ENCODE results near the gene DGUOK. TPM values are rescaled to one million over a fixed set of nuclear protein-coding genes. Genes with fewer than 3 reads are reported as not detected.

The DGUOK gene
- total RNA-seq, 2 experiments from 2014 or later = 112 to 115 TPM

DNA sequence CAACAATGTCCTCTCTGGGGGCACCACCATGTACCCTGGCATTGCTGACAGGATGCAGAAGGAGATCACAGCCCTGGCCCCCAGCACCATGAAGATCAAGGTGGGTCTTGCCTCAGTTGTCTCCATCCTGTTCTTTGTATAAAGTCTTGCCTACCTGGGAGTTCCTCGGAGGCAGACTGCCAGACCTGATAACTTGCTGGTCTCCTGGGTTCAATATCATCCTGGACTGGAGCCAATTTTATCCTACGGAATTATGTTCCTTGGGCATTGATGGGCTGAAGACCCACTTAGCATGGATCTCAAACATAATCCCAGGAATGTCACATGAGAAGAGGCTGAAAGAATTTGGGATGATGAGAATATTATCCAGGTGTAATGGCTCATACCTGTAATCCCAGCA lies 10.0 kb upstream of the DGUOK start:
- H3K4me1 Mint-ChIP-seq (ENCODE audit: low read depth) = no peaks in the 10 kb centered on the region
- no peaks in the 10 kb centered on the region for H3K36me3 Mint-ChIP-seq (ENCODE audit: low read depth)
- no peaks in the 10 kb centered on the region for H3K27me3 Mint-ChIP-seq (ENCODE audit: low read depth)
- DNase-seq = no peak
- CTCF ChIA-PET = interaction anchor here (1.6 to 2.8 kb wide), 2 partner anchors 9 to 71 kb away, joined by 3 to 8 read pairs; no protein-coding TSS in a partner anchor
- no peak overlapping the region for H3K27ac Mint-ChIP-seq
- no peaks in the 10 kb centered on the region for H3K9me3 Mint-ChIP-seq
- intact Hi-C loops (cut with micrococcal nuclease) = no loop called here
- H3K4me3 Mint-ChIP-seq = no peak overlapping the region

DNA sequence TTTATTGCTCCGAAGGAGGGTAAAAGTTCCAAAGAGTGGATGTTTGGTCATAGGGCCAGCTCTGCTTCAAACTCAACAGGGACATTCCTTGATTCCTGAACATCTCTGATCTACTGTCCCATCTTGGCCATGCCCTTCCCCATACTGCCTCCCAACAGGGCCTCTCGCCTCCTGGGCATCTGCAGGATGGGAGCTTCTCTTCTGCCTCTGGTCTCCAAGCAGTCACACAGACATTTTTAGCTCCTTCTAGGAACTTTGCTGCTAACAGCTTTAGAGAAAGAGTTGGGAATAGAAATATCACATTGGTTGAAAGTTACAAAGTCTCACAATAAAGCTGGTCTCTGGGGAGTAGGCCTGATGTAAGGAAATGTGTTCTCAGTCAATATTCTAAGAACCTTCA lies 9.4 kb upstream of the DGUOK start:
- H3K9me3 Mint-ChIP-seq = no peaks in the 10 kb centered on the region
- CTCF ChIA-PET = interaction anchor here (1.6 to 2.8 kb wide), 2 partner anchors 9 to 71 kb away, joined by 3 to 8 read pairs; no protein-coding TSS in a partner anchor
- H3K27ac Mint-ChIP-seq = no peak overlapping the region
- no peaks in the 10 kb centered on the region for H3K36me3 Mint-ChIP-seq (ENCODE audit: low read depth)
- H3K4me1 Mint-ChIP-seq (ENCODE audit: low read depth) = no peaks in the 10 kb centered on the region
- intact Hi-C loops (cut with micrococcal nuclease) = no loop called here
- DNase-seq = no peak
- no peak overlapping the region for H3K4me3 Mint-ChIP-seq
- H3K27me3 Mint-ChIP-seq (ENCODE audit: low read depth) = no peaks in the 10 kb centered on the region

DNA sequence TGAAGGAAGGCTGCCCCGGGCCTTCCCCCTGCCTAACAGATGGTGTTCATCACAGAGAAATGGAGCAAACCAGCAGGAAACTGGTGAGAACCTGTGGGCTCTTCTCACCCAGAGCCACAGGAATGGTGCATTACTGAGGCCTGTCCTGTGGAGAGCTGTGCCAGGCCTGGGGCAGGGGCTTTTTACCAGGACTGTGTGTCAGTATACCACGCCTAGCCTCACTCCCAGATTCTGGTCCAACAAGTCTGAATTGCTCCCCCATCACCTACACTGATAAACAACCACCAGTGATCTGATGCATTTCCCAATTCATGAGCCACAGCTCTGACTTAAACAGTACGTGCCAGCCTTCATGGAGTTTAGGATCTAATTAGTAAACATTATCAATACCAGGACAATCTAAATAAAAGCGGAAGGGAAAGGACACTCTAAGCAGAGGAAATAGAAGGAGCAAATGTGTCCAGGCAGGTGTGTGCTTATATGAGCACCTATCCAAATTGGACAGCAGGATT lies 8.9 kb upstream of the DGUOK start:
- Mint-ChIP-seq H3K36me3 (ENCODE audit: low read depth) (no peaks in the 10 kb centered on the region), H3K4me1 (ENCODE audit: low read depth) (no peaks in the 10 kb centered on the region), H3K9me3 (no peaks in the 10 kb centered on the region), H3K4me3 (no peak overlapping the region), H3K27me3 (ENCODE audit: low read depth) (no peaks in the 10 kb centered on the region), H3K27ac (no peak overlapping the region)
- CTCF ChIA-PET = interaction anchor here (1.6 to 2.8 kb wide), 2 partner anchors 10 to 70 kb away, joined by 3 to 8 read pairs; no protein-coding TSS in a partner anchor
- intact Hi-C loops (cut with micrococcal nuclease) = no loop called here
- DNase-seq = no peak

GRCh38 chr2:73918856-73919255 lies 7.8 kb upstream of the DGUOK start:
- CTCF ChIA-PET = interaction anchor here (1.2 kb wide), 1 partner anchor 95 kb away, joined by 4 read pairs; no protein-coding TSS in a partner anchor

GRCh38 chr2:73919596-73920228 lies 7.0 kb upstream of the DGUOK start:
- H3K4me3 Mint-ChIP-seq = no peak overlapping the region
- DNase-seq = no peak
- no peaks in the 10 kb centered on the region for H3K36me3 Mint-ChIP-seq (ENCODE audit: low read depth)
- no peaks in the 10 kb centered on the region for H3K9me3 Mint-ChIP-seq
- no peak overlapping the region for H3K27ac Mint-ChIP-seq
- intact Hi-C loops (cut with micrococcal nuclease) = no loop called here
- no peaks in the 10 kb centered on the region for H3K4me1 Mint-ChIP-seq (ENCODE audit: low read depth)
- no peaks in the 10 kb centered on the region for H3K27me3 Mint-ChIP-seq (ENCODE audit: low read depth)
- CTCF ChIA-PET = no interaction called here

More at GRCh38 chr2:73918856-73919255, 7.8 kb upstream of the DGUOK start:
- intact Hi-C loops (cut with micrococcal nuclease) = no loop called here
- no peaks in the 10 kb centered on the region for H3K9me3 Mint-ChIP-seq
- no peak overlapping the region for H3K27ac Mint-ChIP-seq
- no peak for DNase-seq
- no peaks in the 10 kb centered on the region for H3K27me3 Mint-ChIP-seq (ENCODE audit: low read depth)
- H3K4me1 Mint-ChIP-seq (ENCODE audit: low read depth) = no peaks in the 10 kb centered on the region
- H3K4me3 Mint-ChIP-seq = no peak overlapping the region
- H3K36me3 Mint-ChIP-seq (ENCODE audit: low read depth) = no peaks in the 10 kb centered on the region

DNA sequence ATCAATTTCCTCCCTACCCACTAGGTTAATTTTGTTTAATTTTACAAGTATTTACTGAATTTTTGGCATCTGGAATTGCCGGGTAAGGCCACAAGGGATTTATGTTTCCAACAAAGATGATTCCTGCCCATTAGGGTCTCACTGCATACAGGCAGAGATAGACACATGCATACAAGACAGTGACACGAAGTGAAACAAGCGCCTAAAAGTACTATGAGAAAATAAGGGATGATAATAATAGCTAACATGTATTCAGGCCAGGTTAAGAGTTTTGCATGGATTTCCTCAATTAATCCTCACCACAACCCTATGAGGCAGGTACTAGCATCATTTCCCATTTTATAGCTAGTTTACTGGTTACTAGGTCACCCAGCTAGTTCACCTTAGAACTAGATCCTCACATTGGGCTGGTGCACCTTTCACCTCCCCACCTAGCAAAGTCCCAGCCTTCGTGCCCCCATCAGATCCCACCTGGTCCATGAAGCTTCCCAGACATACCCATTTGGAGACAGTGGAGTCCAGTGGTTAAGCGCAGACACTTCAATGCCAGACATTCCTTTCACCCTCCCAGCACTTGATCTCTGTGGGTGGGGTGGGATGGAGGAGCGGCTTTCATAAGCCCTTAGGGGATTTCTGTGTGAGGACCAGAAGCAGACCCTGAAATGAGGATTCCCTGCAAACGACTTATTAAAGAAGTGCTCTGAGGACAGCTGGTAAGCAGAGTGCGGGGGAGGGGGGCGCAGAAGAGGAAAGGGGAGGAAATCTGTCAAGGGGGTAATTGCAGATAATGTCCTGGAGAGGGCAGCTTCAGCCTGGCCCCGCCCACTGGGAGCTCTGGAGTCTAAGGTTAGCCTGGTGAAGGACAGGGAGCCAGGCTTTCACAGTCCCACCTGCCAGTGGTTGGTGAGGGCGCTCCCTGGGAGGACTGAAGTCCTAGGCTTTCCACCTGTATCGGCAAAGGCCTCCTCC lies 5.8 kb upstream of the DGUOK start:
- Mint-ChIP-seq H3K27ac (no peak overlapping the region), H3K27me3 (ENCODE audit: low read depth) (no peaks in the 10 kb centered on the region), H3K4me1 (ENCODE audit: low read depth) (peaks cover 5% of the 10 kb centered on the region), H3K4me3 (no peak overlapping the region), H3K36me3 (ENCODE audit: low read depth) (no peaks in the 10 kb centered on the region), H3K9me3 (no peaks in the 10 kb centered on the region)
- intact Hi-C loops (cut with micrococcal nuclease) = loop anchor here (1.0 kb wide), 1 partner anchor 66 kb away; no protein-coding TSS in a partner anchor
- DNase-seq = peak; percentile 71
- CTCF ChIA-PET = interaction anchor here (0.6 to 2.7 kb wide), 8 partner anchors 9 to 334 kb away, joined by 3 to 8 read pairs (median 4); no protein-coding TSS in a partner anchor

GRCh38 chr2:73921581-73921980 lies 5.1 kb upstream of the DGUOK start:
- Mint-ChIP-seq H3K27ac (no peak overlapping the region), H3K4me3 (no peak overlapping the region), H3K9me3 (no peaks in the 10 kb centered on the region), H3K4me1 (ENCODE audit: low read depth) (peaks cover 10% of the 10 kb centered on the region), H3K36me3 (ENCODE audit: low read depth) (no peaks in the 10 kb centered on the region), H3K27me3 (ENCODE audit: low read depth) (no peaks in the 10 kb centered on the region)
- CTCF ChIA-PET = interaction anchor here (0.7 to 2.7 kb wide), 5 partner anchors 8 to 333 kb away, joined by 3 to 8 read pairs (median 3); no protein-coding TSS in a partner anchor
- DNase-seq = no peak
- intact Hi-C loops (cut with micrococcal nuclease) = loop anchor here (1.0 kb wide), 1 partner anchor 66 kb away; no protein-coding TSS in a partner anchor

DNA sequence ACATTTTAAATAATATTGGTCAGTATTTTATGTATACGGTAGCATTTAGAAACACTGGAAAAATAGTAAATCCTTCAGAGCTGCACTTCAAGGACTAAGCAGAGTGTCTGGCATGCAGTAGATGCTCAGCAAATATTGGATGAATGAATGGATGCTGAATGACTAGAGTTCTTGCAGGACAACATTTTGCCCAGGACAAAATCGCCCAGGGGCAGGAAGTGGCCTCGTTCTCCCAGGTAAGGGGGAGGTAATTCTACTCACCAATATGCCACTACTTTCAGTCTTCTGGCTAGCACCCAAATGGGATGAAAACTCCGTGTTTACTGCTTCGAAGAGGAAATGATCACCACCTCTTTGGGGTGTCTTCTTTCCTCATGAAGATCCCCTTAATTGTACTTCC lies 4.0 kb upstream of the DGUOK start:
- DNase-seq = no peak
- H3K36me3 Mint-ChIP-seq (ENCODE audit: low read depth) = no peaks in the 10 kb centered on the region
- intact Hi-C loops (cut with micrococcal nuclease) = no loop called here
- H3K9me3 Mint-ChIP-seq = no peaks in the 10 kb centered on the region
- no peak overlapping the region for H3K4me3 Mint-ChIP-seq
- CTCF ChIA-PET = interaction anchor here (1.0 to 2.7 kb wide), 3 partner anchors 65 to 118 kb away, joined by 3 to 8 read pairs (median 4); no protein-coding TSS in a partner anchor
- peaks cover 10% of the 10 kb centered on the region for H3K4me1 Mint-ChIP-seq (ENCODE audit: low read depth)
- no peak overlapping the region for H3K27ac Mint-ChIP-seq
- no peaks in the 10 kb centered on the region for H3K27me3 Mint-ChIP-seq (ENCODE audit: low read depth)

- CTCF ChIA-PET = interaction anchor here (0.8 kb wide), 2 partner anchors 97 to 196 kb away, joined by 3 read pairs; partner anchors contain the start of gene STAMBP
- peaks cover 34% of the 10 kb centered on the region for H3K4me1 Mint-ChIP-seq (ENCODE audit: low read depth)
- no peak for DNase-seq
- peaks cover 6% of the 10 kb centered on the region for H3K36me3 Mint-ChIP-seq (ENCODE audit: low read depth)
- intact Hi-C loops (cut with micrococcal nuclease) = loop anchor here (5.0 kb wide), 3 partner anchors 532 to 1037 kb away; partner anchors contain the start of genes ALMS1, INO80B and WBP1
- no peaks in the 10 kb centered on the region for H3K9me3 Mint-ChIP-seq
- H3K27me3 Mint-ChIP-seq (ENCODE audit: low read depth) = no peaks in the 10 kb centered on the region
- no peak overlapping the region for H3K4me3 Mint-ChIP-seq
- H3K27ac Mint-ChIP-seq = peak overlapping the region; percentile 22
Observed at GRCh38 chr2:73925033-73925704, 1.5 kb upstream of the DGUOK start.

- no peaks in the 10 kb centered on the region for H3K9me3 Mint-ChIP-seq
- H3K27me3 Mint-ChIP-seq (ENCODE audit: low read depth) = no peaks in the 10 kb centered on the region
- CTCF ChIA-PET = no interaction called here
- peaks cover 37% of the 10 kb centered on the region for H3K4me1 Mint-ChIP-seq (ENCODE audit: low read depth)
- DNase-seq = no peak
- intact Hi-C loops (cut with micrococcal nuclease) = loop anchor here (1.0 to 5.0 kb wide), 11 partner anchors 30 to 1036 kb away; partner anchors contain the start of genes ALMS1, BOLA3, INO80B and TPRKB
- H3K4me3 Mint-ChIP-seq = peak overlapping the region; percentile 69
- H3K27ac Mint-ChIP-seq = peak overlapping the region; percentile 91
- peaks cover 7% of the 10 kb centered on the region for H3K36me3 Mint-ChIP-seq (ENCODE audit: low read depth)
Observed at GRCh38 chr2:73925853-73926492, 707 bp upstream of the DGUOK start.

- Mint-ChIP-seq H3K27ac (peak overlapping the region; percentile 94), H3K27me3 (ENCODE audit: low read depth) (no peaks in the 10 kb centered on the region), H3K4me1 (ENCODE audit: low read depth) (peaks cover 51% of the 10 kb centered on the region), H3K36me3 (ENCODE audit: low read depth) (peaks cover 10% of the 10 kb centered on the region), H3K4me3 (peak overlapping the region; percentile 87), H3K9me3 (no peaks in the 10 kb centered on the region)
- intact Hi-C loops (cut with micrococcal nuclease) = loop anchor here (5.0 kb wide), 3 partner anchors 530 to 1035 kb away; partner anchors contain the start of genes ALMS1, INO80B and WBP1
- CTCF ChIA-PET = interaction anchor here (0.6 kb wide), 2 partner anchors 213 to 252 kb away, joined by 4 to 5 read pairs; no protein-coding TSS in a partner anchor
- DNase-seq = no peak
Observed at GRCh38 chr2:73927344-73927743, 664 bp downstream of the DGUOK start.
